Progenitor cell of endocrine pancreas (in vitro differentiated cells): ENCODE data around the gene SENP5. TPM values are rescaled to one million over a fixed set of nuclear protein-coding genes. Genes with fewer than 3 reads are reported as not detected.
"Not testable (repeated sequence)": the region's sequence is repeated elsewhere in the genome, so short reads cannot be mapped to it uniquely, and the experiment has no call there.

ENCODE experiments used
- DNase-seq: peaks from one replicate; pipeline ENCODE4 v3.0.0; 2021; ENCODE audit warnings: low spot score; ENCODE audit not compliant: unreplicated experiment
- H3K27ac Mint-ChIP-seq: 2 replicates; pipeline ENCODE4 v1.8.0; 2021; ENCODE audit warnings: mild to moderate bottlenecking, moderate library complexity, mixed read lengths
- H3K27me3 Mint-ChIP-seq: 2 replicates; pipeline ENCODE4 v1.8.0; 2021; ENCODE audit warnings: mixed read lengths
- H3K36me3 Mint-ChIP-seq: 2 replicates; pipeline ENCODE4 v1.8.0; 2022; ENCODE audit warnings: mixed read lengths; ENCODE audit not compliant: insufficient read depth
- H3K4me1 Mint-ChIP-seq: 2 replicates; pipeline ENCODE4 v1.8.0; 2021; ENCODE audit warnings: low read depth, mixed read lengths
- H3K4me3 Mint-ChIP-seq: 2 replicates; pipeline ENCODE4 v1.8.0; 2021; ENCODE audit warnings: low read depth, mild to moderate bottlenecking, moderate library complexity, mixed read lengths
- H3K9me3 Mint-ChIP-seq: 2 replicates; pipeline ENCODE4 v1.8.0; 2021; ENCODE audit warnings: low read depth, mixed read lengths
- CTCF ChIP-seq: fragments of 200-600 bp; sonication (generic); IDR thresholded peaks from one replicate; pipeline ENCODE4 v1.5.0; 2021; ENCODE audit warnings: antibody characterized with exemption, mild to moderate bottlenecking; ENCODE audit not compliant: unreplicated experiment
- total RNA-seq: library from RNA; stranded (reverse); gene quantifications from 2 replicates; pipeline ENCODE4 v1.2.1, GENCODE V29; 2021

The SENP5 gene
- total RNA-seq, 1 donor from 2014 or later: 41.1 TPM

DNA sequence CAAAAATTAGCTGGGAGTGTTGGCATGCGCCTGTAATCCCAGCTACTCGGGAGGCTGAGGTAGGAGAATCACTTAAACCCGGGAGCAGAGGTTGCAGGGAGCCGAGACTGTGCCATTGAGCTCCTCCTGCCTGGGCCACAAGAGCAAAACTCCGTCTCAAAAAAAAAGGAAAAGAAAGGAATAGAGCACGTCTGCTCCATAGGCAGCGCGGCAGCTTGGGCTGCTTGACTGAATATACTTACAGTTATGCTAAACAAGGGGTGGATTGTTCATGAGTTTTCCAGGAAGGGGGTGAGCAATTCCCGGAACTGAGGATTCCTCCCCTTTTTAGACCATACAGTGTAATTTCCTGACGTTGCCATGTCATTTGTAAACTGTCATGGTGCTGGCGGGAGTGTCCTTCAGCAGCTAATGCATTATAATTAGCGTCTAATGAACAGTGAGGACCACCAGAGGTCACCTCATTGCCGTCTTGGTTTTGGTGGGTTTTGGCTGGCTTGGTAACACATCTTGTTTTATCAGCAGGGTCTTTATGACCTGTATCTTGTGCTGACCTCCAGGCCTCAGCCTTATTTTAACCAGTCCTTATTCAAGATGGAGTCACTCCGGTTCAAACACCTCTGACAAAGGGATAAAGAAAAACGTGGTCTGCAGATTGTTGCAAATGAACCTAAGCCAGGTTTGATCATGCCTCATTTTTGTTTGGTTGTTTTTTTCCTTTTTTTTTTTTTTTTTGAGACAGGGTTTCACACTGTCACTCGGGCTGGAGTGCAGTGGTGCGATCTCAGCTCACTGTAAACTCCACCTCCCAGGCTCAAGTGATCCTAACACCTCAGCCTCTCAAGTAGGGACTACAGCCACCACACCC lies 24.9 kb upstream of the SENP5 start:
- no peaks in the 10 kb centered on the region for H3K27me3 Mint-ChIP-seq
- no peak for DNase-seq
- no peaks in the 10 kb centered on the region for H3K9me3 Mint-ChIP-seq
- H3K36me3 Mint-ChIP-seq: no peaks in the 10 kb centered on the region
- H3K4me1 Mint-ChIP-seq: no peaks in the 10 kb centered on the region
- H3K4me3 Mint-ChIP-seq: no peak overlapping the region
- no peak overlapping the region for H3K27ac Mint-ChIP-seq
- TF ChIP-seq CTCF: no peak

GRCh38 chr3:196843435-196844110 lies 24.1 kb upstream of the SENP5 start:
- Mint-ChIP-seq H3K4me1 (no peaks in the 10 kb centered on the region), H3K9me3 (no peaks in the 10 kb centered on the region), H3K27ac (no peak overlapping the region), H3K27me3 (no peaks in the 10 kb centered on the region), H3K4me3 (no peak overlapping the region), H3K36me3 (no peaks in the 10 kb centered on the region)
- TF ChIP-seq CTCF: no peak
- DNase-seq: no peak

GRCh38 chr3:196844235-196845219 lies 23.2 kb upstream of the SENP5 start:
- H3K4me1 Mint-ChIP-seq, H3K27ac Mint-ChIP-seq, DNase-seq, H3K4me3 Mint-ChIP-seq, H3K9me3 Mint-ChIP-seq, H3K27me3 Mint-ChIP-seq, H3K36me3 Mint-ChIP-seq: not testable (repeated sequence)

- H3K36me3 Mint-ChIP-seq, DNase-seq, H3K4me3 Mint-ChIP-seq, H3K27ac Mint-ChIP-seq, H3K27me3 Mint-ChIP-seq, H3K4me1 Mint-ChIP-seq, H3K9me3 Mint-ChIP-seq: not testable (repeated sequence)
Measured at GRCh38 chr3:196848375-196848774, 19.3 kb upstream of the SENP5 start.

DNA sequence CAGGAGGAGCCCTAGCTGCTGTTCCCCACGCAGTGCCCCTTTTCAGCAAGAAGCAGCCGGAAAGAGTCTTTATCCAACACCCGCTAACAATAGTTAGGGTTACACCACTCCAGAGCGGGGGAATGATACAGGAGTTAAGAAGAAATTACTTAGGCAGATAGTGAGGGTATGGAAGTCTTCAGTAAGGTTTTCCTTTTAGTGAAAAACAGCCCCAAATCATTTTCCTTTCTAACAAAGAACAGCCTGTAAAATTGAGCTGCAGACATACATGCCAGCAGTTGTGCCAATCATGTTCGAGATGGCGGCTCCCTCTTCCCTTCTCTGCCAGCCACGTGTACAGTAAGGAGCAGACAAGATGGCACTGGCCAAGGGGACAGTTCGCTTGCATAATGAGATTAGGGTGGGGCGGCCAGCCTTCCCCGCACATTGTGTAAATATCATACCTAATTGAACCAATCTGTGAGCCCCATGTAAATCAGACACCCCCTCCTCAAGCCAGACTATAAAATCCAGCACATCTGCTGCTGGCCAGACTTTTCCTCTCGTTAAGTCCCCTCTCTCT lies 18.5 kb upstream of the SENP5 start:
- DNase-seq: no peak
- Mint-ChIP-seq H3K27ac (no peak overlapping the region), H3K4me3 (no peak overlapping the region), H3K9me3 (no peaks in the 10 kb centered on the region), H3K4me1 (no peaks in the 10 kb centered on the region), H3K27me3 (no peaks in the 10 kb centered on the region), H3K36me3 (no peaks in the 10 kb centered on the region)
- TF ChIP-seq CTCF: no peak

GRCh38 chr3:196863000-196863399 lies 4.7 kb upstream of the SENP5 start:
- not testable (repeated sequence) for DNase-seq, H3K4me1 Mint-ChIP-seq, H3K27ac Mint-ChIP-seq, H3K36me3 Mint-ChIP-seq, H3K27me3 Mint-ChIP-seq, H3K4me3 Mint-ChIP-seq
- peaks cover 11% of the 10 kb centered on the region for H3K9me3 Mint-ChIP-seq
